B cell (primary cell): Measurements from ENCODE around the gene TSPAN2.

Experiments used
- CTCF ChIP-seq: fragments of 200-600 bp; IDR thresholded peaks from one replicate; pipeline ENCODE4 v1.8.0; 2022; ENCODE audit warnings: antibody characterized with exemption, mild to moderate bottlenecking
- EZH2 ChIP-seq: IDR thresholded peaks from 2 replicates; pipeline ENCODE4 v1.6.1; 2012; ENCODE audit warnings: borderline replicate concordance, low read depth, mild to moderate bottlenecking, moderate library complexity, low read length; ENCODE audit not compliant: insufficient read depth, poor library complexity, severe bottlenecking

- TF ChIP-seq EZH2: no peak
- no peak for TF ChIP-seq CTCF
These were observed 75.5 kb downstream of the TSPAN2 start for GRCh38 chr1:115013792-115014191.
